Peyer's patch (tissue), 4 donors: ENCODE measurements around the gene GPR25. TPM values are rescaled to one million over a fixed set of nuclear protein-coding genes. Genes with fewer than 3 reads are reported as not detected.

ENCODE experiments used
- DNase-seq, 3 donors: peaks; one replicate each; pipeline ENCODE4 v3.0.0-alpha.2; 2017 to 2019
- H3K27ac ChIP-seq, 4 donors: fragments of 200-600 bp; sonication (generic); one replicate each; pipeline ENCODE4 v1.5.1; 2016 to 2019
- H3K27me3 ChIP-seq, 2 donors: fragments of 200-600 bp; sonication (generic); one replicate each; pipeline ENCODE4 v1.5.1; 2019
- H3K36me3 ChIP-seq, 3 donors: fragments of 200-600 bp; sonication (generic); one replicate each; pipeline ENCODE4 v1.5.1; 2016 to 2019
- H3K4me1 ChIP-seq, 4 donors: fragments of 200-600 bp; sonication (generic); one replicate each; pipeline ENCODE4 v1.5.1; 2016 to 2019
- H3K4me3 ChIP-seq, 4 donors: fragments of 200-600 bp; sonication (generic); 1 replicate in 3 of 4; 2 replicates in 1 of 4; pipeline ENCODE4 v1.5.1; 2016 to 2019; ENCODE audit warnings: mild to moderate bottlenecking in 1 of 4
- H3K9me3 ChIP-seq, 4 donors: fragments of 200-600 bp; sonication (generic); one replicate each; pipeline ENCODE4 v1.5.1; 2016 to 2019; ENCODE audit warnings: mild to moderate bottlenecking in 1 of 4
- POLR2A ChIP-seq, 2 donors: fragments of 450-650 bp; IDR thresholded peaks; one replicate each; pipeline ENCODE4 v1.5.1; 2017; ENCODE audit warnings: antibody characterized with exemption in 2 of 2, mild to moderate bottlenecking in 2 of 2, moderate library complexity in 2 of 2
- total RNA-seq, 4 donors: library from RNA; depleted of rRNA; stranded (reverse); fragments of >200 nt; gene quantifications; one replicate each; pipeline ENCODE4 v1.1.0, GENCODE V29; 2016
- TF ChIP-seq, protein P1 (sequence below), 6 experiments: fragments of 450-650 bp in 4 of 6; fragments of 200-600 bp in 2 of 6; sonication (generic) in 1 of 6; IDR thresholded peaks; one replicate each; pipeline ENCODE4 v1.5.1; 2017 to 2019; ENCODE audit warnings: antibody characterized with exemption in 6 of 6, mild to moderate bottlenecking in 3 of 6, moderate library complexity in 1 of 6

GPR25 gene
- total RNA-seq, 4 donors from 2014 or later = not detected

DNA sequence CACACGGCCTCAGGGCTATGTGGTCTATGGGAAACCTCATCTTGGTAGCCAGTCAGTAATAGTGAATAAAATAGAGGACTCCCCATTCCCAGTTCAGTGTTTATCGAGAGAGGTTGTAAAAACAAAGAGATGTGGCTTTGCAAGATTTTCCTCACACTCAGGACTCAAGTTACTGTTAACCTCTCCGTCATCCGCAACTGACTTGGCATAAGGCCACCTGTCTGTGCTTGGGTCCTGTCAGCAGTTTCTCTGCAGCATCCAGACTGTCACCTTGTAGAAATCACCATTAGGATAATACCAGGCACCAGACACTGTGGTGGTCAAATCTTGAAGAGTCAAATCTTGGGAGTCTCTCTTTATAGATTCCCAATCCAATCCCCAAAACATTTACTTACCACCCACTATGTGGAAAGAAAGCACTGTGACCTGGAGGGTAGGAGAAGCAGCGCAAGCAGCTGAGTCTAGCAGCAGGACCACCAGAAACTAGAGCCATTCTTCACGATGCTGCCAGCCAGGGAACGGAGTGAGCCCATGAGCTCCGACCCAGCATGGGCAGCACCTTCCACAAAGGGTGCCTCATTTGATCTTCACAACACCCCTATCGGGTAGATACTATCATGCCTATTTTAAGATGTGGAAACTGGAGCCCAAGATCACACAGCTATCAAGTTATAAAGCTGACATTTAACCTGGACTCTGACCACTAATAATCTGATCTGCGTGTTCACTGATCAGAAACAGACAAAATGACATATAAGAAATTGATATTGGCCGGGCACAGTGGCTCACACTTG, 5.6 kb upstream of the GPR25 start:
- Histone ChIP-seq H3K27ac (peak overlapping the region in 1 of 4 donors; percentile 23), H3K4me1 (peaks cover 0 to 3% (median 1%) of the 10 kb centered on the region in 4 donors), H3K36me3 (peaks cover 0 to 8% (median 0%) of the 10 kb centered on the region in 3 donors), H3K27me3 (peaks cover 0 to 1% of the 10 kb centered on the region in 2 donors), H3K4me3 (no peak overlapping the region), H3K9me3 (no peaks in the 10 kb centered on the region)
- DNase-seq = no peak
- no peak for TF ChIP-seq POLR2A (IDR thresholded peaks at IDR 0.05)
- TF ChIP-seq, protein P1, sequence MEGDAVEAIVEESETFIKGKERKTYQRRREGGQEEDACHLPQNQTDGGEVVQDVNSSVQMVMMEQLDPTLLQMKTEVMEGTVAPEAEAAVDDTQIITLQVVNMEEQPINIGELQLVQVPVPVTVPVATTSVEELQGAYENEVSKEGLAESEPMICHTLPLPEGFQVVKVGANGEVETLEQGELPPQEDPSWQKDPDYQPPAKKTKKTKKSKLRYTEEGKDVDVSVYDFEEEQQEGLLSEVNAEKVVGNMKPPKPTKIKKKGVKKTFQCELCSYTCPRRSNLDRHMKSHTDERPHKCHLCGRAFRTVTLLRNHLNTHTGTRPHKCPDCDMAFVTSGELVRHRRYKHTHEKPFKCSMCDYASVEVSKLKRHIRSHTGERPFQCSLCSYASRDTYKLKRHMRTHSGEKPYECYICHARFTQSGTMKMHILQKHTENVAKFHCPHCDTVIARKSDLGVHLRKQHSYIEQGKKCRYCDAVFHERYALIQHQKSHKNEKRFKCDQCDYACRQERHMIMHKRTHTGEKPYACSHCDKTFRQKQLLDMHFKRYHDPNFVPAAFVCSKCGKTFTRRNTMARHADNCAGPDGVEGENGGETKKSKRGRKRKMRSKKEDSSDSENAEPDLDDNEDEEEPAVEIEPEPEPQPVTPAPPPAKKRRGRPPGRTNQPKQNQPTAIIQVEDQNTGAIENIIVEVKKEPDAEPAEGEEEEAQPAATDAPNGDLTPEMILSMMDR (IDR thresholded peaks at IDR 0.05) = no peak

- Histone ChIP-seq H3K4me3 (no peak overlapping the region), H3K9me3 (no peaks in the 10 kb centered on the region), H3K27ac (peak overlapping the region in 1 of 4 donors; percentile 56), H3K36me3 (no peaks in the 10 kb centered on the region), H3K4me1 (peaks cover 0 to 15% (median 11%) of the 10 kb centered on the region in 4 donors), H3K27me3 (peaks cover 0 to 23% of the 10 kb centered on the region in 2 donors)
- TF ChIP-seq POLR2A (IDR thresholded peaks at IDR 0.05) = no peak
- TF ChIP-seq, protein P1 (IDR thresholded peaks at IDR 0.05) = no peak
- no peak for DNase-seq
These were observed 3.4 kb upstream of the GPR25 start for GRCh38 chr1:200869376-200869752.

- no peaks in the 10 kb centered on the region for H3K9me3 ChIP-seq
- H3K27me3 ChIP-seq = peaks cover 0 to 23% of the 10 kb centered on the region in 2 donors
- TF ChIP-seq, protein P1 (IDR thresholded peaks at IDR 0.05) = no peak
- no peak for TF ChIP-seq POLR2A (IDR thresholded peaks at IDR 0.05)
- H3K36me3 ChIP-seq = no peaks in the 10 kb centered on the region
- peaks cover 0 to 15% (median 11%) of the 10 kb centered on the region in 4 donors for H3K4me1 ChIP-seq
- H3K27ac ChIP-seq = peak overlapping the region in 1 of 4 donors; percentile 56
- peak in 2 of 3 donors; percentile 60 to 62 for DNase-seq
- no peak overlapping the region for H3K4me3 ChIP-seq
These were observed 2.9 kb upstream of the GPR25 start for GRCh38 chr1:200869753-200870391.

DNA sequence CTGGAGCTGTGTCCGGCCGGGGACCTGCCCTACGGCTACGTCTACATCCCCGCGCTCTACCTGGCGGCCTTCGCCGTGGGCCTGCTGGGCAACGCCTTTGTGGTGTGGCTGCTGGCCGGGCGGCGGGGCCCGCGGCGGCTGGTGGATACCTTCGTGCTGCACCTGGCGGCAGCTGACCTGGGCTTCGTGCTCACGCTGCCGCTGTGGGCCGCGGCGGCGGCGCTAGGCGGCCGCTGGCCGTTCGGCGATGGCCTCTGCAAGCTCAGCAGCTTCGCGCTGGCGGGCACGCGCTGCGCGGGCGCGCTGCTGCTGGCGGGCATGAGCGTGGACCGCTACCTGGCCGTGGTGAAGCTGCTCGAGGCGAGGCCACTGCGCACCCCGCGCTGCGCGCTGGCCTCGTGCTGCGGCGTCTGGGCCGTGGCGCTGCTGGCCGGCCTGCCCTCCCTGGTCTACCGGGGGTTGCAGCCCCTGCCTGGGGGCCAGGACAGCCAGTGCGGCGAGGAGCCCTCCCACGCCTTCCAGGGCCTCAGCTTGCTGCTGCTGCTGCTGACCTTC, 412 bp downstream of the GPR25 start:
- peak in 1 of 3 donors; percentile 53 for DNase-seq
- Histone ChIP-seq H3K27me3 (peaks cover 0 to 23% of the 10 kb centered on the region in 2 donors), H3K36me3 (no peaks in the 10 kb centered on the region), H3K4me3 (peak overlapping the region; percentile 15 to 45 (median 36)), H3K4me1 (peaks cover 0 to 15% (median 11%) of the 10 kb centered on the region in 4 donors), H3K9me3 (no peaks in the 10 kb centered on the region), H3K27ac (peak overlapping the region in 1 of 4 donors; percentile 31)
- TF ChIP-seq, protein P1 (IDR thresholded peaks at IDR 0.05) = no peak
- TF ChIP-seq POLR2A (IDR thresholded peaks at IDR 0.05) = no peak

DNA sequence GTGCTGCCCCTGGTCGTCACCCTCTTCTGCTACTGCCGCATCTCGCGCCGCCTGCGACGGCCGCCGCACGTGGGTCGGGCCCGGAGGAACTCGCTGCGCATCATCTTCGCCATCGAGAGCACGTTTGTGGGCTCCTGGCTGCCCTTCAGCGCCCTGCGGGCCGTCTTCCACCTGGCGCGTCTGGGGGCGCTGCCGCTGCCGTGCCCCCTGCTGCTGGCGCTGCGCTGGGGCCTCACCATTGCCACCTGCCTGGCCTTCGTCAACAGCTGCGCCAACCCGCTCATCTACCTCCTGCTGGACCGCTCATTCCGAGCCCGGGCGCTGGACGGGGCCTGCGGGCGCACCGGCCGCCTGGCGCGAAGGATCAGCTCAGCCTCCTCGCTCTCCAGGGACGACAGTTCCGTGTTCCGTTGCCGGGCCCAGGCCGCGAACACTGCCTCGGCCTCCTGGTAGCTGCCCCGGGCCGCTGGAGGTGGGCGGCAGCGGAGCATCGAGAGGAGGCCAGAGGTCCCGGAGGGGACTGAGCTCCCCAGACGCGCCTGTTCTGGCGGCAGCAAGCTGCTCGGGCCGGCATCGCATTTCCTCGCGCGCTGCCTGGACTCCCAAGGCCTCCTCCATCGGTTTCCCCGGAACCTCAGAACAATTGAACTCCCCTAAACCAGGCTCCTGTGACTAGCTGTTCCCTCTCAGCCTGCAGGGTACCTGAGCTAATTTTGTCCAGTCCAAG, 1.1 kb downstream of the GPR25 start:
- peak overlapping the region; percentile 15 to 45 (median 36) for H3K4me3 ChIP-seq
- no peak for DNase-seq
- no peaks in the 10 kb centered on the region for H3K9me3 ChIP-seq
- peaks cover 0 to 15% (median 11%) of the 10 kb centered on the region in 4 donors for H3K4me1 ChIP-seq
- TF ChIP-seq, protein P1 (IDR thresholded peaks at IDR 0.05) = no peak
- TF ChIP-seq POLR2A (IDR thresholded peaks at IDR 0.05) = no peak
- H3K36me3 ChIP-seq = no peaks in the 10 kb centered on the region
- peak overlapping the region in 1 of 4 donors; percentile 31 for H3K27ac ChIP-seq
- peaks cover 0 to 23% of the 10 kb centered on the region in 2 donors for H3K27me3 ChIP-seq
